ENCODE results near the gene QPCT.

QPCT gene

GRCh38 chr2:37364351-37364750 is 19.9 kb downstream of the QPCT start:
- TF ChIP-seq CTCF (IDR thresholded peaks at IDR 0.05; ENCODE audit: low read depth, low read length) = no peak
- no peak for DNase-seq (ENCODE audit: low read depth in 2 of 2)
- no peak overlapping the region for H3K4me3 ChIP-seq (replicated peaks in 1 of 2; ENCODE audit: low read depth in 2 of 2, low read length in 2 of 2)

- DNase-seq (ENCODE audit: low read depth in 2 of 2) = no peak
- no peak overlapping the region for H3K4me3 ChIP-seq (replicated peaks in 1 of 2; ENCODE audit: low read depth in 2 of 2, low read length in 2 of 2)
- no peak for TF ChIP-seq CTCF (IDR thresholded peaks at IDR 0.05; ENCODE audit: low read depth, low read length)
Measured at GRCh38 chr2:37365669-37366068, 21.2 kb downstream of the QPCT start.

GRCh38 chr2:37366773-37367172 is 22.3 kb downstream of the QPCT start:
- no peak overlapping the region for H3K4me3 ChIP-seq (replicated peaks in 1 of 2; ENCODE audit: low read depth in 2 of 2, low read length in 2 of 2)
- TF ChIP-seq CTCF (IDR thresholded peaks at IDR 0.05; ENCODE audit: low read depth, low read length) = no peak
- DNase-seq (ENCODE audit: low read depth in 2 of 2) = no peak

GRCh38 chr2:37367310-37367709 is 22.9 kb downstream of the QPCT start:
- TF ChIP-seq CTCF (IDR thresholded peaks at IDR 0.05; ENCODE audit: low read depth, low read length) = no peak
- no peak for DNase-seq (ENCODE audit: low read depth in 2 of 2)
- H3K4me3 ChIP-seq (replicated peaks in 1 of 2; ENCODE audit: low read depth in 2 of 2, low read length in 2 of 2) = no peak overlapping the region

GRCh38 chr2:37367984-37368383 is 23.6 kb downstream of the QPCT start:
- DNase-seq (ENCODE audit: low read depth in 2 of 2) = no peak
- no peak for TF ChIP-seq CTCF (IDR thresholded peaks at IDR 0.05; ENCODE audit: low read depth, low read length)
- H3K4me3 ChIP-seq (replicated peaks in 1 of 2; ENCODE audit: low read depth in 2 of 2, low read length in 2 of 2) = no peak overlapping the region

- no peak for DNase-seq (ENCODE audit: low read depth in 2 of 2)
- no peak overlapping the region for H3K4me3 ChIP-seq (replicated peaks in 1 of 2; ENCODE audit: low read depth in 2 of 2, low read length in 2 of 2)
- TF ChIP-seq CTCF (IDR thresholded peaks at IDR 0.05; ENCODE audit: low read depth, low read length) = no peak
Measured at GRCh38 chr2:37370666-37371065, 26.2 kb downstream of the QPCT start.

GRCh38 chr2:37372000-37372399 is 27.6 kb downstream of the QPCT start:
- DNase-seq (ENCODE audit: low read depth in 2 of 2) = no peak
- no peak for TF ChIP-seq CTCF (IDR thresholded peaks at IDR 0.05; ENCODE audit: low read depth, low read length)
- no peak overlapping the region for H3K4me3 ChIP-seq (replicated peaks in 1 of 2; ENCODE audit: low read depth in 2 of 2, low read length in 2 of 2)
